Measurements from ENCODE around the gene OSGEP. TPM values are rescaled to one million over a fixed set of nuclear protein-coding genes. Genes with fewer than 3 reads are reported as not detected.

OSGEP gene
- total RNA-seq, 2 experiments from 2014 or later = 54.0 to 55.4 TPM

GRCh38 chr14:20440465-20440864, 14.1 kb downstream of the OSGEP start:
- ChIA-PET CTCF (no interaction called here), POLR2A (interaction anchor here (0.6 kb wide), 1 partner anchor 98 kb away, joined by 3 read pairs; no protein-coding TSS in a partner anchor)

DNA sequence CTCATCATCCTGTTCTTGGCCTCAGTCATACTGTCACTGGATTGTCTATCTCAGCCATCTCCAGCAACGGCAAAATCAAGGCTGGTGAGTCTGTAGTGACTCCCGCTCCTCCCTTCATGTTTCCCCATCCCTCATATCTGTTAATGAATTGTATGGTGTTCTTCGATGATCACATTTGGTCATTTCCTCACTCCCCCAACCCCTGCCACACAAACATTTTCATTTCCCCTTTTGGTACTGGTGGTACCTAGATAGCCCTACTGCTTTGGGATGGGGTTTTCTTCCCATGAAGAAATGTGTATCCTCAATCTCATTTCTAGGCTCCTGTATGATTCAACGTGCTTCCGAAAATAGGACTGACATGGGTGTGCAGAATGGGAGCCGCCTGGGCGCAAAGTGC, 15.9 kb downstream of the OSGEP start:
- ChIA-PET POLR2A (no interaction called here), CTCF (no interaction called here)

DNA sequence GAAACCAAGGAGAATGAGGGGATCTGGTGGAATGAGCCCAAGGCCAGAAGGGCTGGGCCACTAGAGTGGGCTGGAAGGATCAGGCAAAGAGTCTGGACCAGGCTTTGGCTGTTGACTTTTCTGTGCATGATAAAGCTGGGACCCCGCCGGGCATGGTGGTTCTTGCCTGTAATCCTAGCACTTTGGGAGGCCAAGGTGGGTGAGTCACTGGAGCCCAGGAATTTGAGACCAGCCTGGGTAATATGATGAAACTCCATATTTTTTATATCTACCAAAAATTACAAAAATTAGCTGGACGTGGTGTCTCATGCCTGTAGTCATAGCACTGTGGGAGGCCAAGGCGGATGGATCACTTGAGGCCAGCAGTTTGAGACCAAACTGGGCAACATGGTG, 18.3 kb downstream of the OSGEP start:
- POLR2A ChIA-PET = no interaction called here
- CTCF ChIA-PET = no interaction called here

DNA sequence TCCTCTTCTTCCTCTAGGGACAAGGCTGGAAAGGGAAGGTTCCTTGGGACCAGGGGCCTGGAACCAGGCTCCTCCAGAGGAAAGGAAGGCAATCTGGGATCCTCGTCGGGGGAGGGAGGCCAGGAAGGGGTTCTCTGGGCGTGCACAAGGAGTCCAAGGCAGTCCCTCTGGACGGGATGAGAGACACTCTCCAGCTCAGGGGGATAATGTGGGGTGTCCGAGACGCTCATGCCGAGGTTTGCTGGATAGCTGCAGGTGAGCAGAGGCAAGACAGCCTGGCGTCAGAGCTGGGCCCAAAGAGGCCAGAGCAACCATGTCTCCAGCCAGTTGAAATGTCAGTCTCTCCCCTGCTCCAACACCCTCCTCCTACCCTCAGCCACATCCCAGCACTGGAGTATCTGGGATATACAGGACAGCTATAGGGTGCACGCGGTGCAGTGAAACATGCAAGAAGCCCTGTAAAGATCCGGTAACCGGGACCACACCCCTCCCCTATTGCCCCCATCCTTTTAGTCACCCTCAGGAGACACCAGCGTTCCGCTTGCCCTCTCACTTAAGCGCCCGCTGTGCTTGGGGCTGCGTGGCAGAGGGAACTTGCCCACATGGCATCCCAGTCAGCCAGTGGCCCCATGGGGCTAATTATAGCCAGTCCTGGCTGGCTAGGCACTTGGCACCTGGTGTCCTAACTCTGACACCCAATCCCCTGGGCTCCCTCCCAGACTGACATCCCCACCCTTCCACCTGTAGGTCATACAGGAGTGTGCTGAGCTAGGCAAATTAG, 18.8 kb downstream of the OSGEP start, which contains the start of gene KLHL33:
Gene KLHL33 (minus strand): TSS at position 585 of the 781 bp plus-strand sequence. CDS start 355 bp downstream, at position 230.
- ChIA-PET POLR2A (no interaction called here), CTCF (no interaction called here)

- ChIA-PET POLR2A (no interaction called here), CTCF (interaction anchor here (1.1 kb wide), 1 partner anchor 19 kb away, joined by 3 read pairs; no protein-coding TSS in a partner anchor)
Observed at GRCh38 chr14:20434701-20435581, 19.7 kb downstream of the OSGEP start.

- ChIA-PET POLR2A (no interaction called here), CTCF (interaction anchor here (1.5 kb wide), 1 partner anchor 102 kb away, joined by 3 read pairs; no protein-coding TSS in a partner anchor)
Observed at GRCh38 chr14:20429801-20430669, 24.6 kb downstream of the OSGEP start.

DNA sequence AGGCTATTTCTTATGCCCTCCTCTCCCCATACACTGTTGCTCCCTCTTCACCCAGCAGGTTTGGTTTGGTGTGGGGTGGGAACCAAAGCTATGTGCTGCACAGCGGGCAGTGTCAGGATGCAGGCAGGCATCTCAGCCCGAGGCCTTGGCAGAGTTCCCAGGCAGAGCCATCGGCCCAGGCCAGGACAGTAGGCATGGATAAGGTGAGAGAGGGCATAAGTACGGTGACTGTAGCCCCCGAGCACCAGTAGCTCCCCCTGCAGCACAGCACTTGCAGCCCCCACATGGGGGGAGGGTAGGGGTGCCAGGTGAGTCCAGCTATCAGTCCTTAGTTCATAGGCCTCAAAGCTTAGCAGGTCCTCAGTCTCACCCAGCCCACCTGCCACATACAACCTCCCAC, 25.8 kb downstream of the OSGEP start:
- ChIA-PET POLR2A (interaction anchor here (0.8 kb wide), 1 partner anchor 13 kb away, joined by 3 read pairs; no protein-coding TSS in a partner anchor), CTCF (interaction anchor here (1.9 kb wide), 1 partner anchor 13 kb away, joined by 11 read pairs; no protein-coding TSS in a partner anchor)

DNA sequence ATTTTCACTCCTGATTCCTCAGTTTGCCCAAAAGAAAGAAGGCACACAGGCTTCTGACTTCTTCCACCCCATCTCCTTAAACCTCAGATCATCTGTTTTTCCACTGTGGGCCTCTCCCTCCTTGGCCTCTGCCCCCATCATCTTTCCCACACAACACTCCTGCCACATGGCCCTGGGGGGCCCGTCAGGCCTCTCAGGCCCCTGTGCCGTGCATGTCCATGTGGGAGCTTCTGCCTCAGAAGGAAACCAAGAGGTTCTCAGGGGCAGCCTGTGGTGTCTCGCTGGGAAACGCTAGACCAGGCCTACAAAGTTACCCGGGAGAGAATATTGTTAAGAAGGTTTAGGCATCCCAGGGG, 26.6 kb downstream of the OSGEP start:
- POLR2A ChIA-PET = interaction anchor here (1.1 kb wide), 1 partner anchor 27 kb away, joined by 3 read pairs; the partner anchor contains the start of genes APEX1 and OSGEP
- CTCF ChIA-PET = interaction anchor here (1.9 kb wide), 1 partner anchor 13 kb away, joined by 11 read pairs; no protein-coding TSS in a partner anchor

- CTCF ChIA-PET = interaction anchor here (1.9 kb wide), 1 partner anchor 12 kb away, joined by 11 read pairs; no protein-coding TSS in a partner anchor
Observed at GRCh38 chr14:20427231-20428009, 27.2 kb downstream of the OSGEP start.

GRCh38 chr14:20424851-20425250, 29.8 kb downstream of the OSGEP start:
- POLR2A ChIA-PET = no interaction called here
- CTCF ChIA-PET = interaction anchor here (2.1 kb wide), 1 partner anchor 9 kb away, joined by 9 read pairs; no protein-coding TSS in a partner anchor

More at GRCh38 chr14:20427231-20428009, 27.2 kb downstream of the OSGEP start:
- POLR2A ChIA-PET = interaction anchor here (1.1 kb wide), 1 partner anchor 28 kb away, joined by 3 read pairs; the partner anchor contains the start of genes APEX1 and OSGEP

DNA sequence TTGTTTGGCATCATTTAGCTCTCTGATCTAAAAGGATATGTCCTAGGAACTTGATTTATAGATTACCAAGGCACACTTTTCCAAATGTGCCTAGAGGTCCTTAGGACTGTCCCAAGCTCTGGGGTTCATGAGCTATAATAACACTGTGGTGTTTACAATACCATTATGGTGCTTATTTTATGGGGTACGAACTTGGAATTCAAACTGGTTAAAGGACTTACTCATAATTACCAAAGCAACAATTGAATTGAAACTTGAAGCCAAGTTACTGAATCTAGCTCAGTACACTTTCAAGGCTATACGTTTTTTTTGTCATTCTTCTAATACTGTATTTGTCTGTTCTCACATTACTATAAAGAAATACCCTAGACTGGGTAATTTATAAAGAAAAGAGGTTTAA, 31.7 kb downstream of the OSGEP start:
- ChIA-PET CTCF (interaction anchor here (0.6 to 1.1 kb wide), 2 partner anchors 66 to 124 kb away, joined by 3 read pairs; no protein-coding TSS in a partner anchor), POLR2A (no interaction called here)

- CTCF ChIA-PET = no interaction called here
- POLR2A ChIA-PET = no interaction called here
Observed at GRCh38 chr14:20421267-20421666, 33.3 kb downstream of the OSGEP start.

- ChIA-PET POLR2A (interaction anchor here (0.5 kb wide), 1 partner anchor 77 kb away, joined by 5 read pairs; no protein-coding TSS in a partner anchor), CTCF (interaction anchor here (1.1 kb wide), 1 partner anchor 191 kb away, joined by 3 read pairs; no protein-coding TSS in a partner anchor)
Observed at GRCh38 chr14:20419419-20419818, 35.2 kb downstream of the OSGEP start.

DNA sequence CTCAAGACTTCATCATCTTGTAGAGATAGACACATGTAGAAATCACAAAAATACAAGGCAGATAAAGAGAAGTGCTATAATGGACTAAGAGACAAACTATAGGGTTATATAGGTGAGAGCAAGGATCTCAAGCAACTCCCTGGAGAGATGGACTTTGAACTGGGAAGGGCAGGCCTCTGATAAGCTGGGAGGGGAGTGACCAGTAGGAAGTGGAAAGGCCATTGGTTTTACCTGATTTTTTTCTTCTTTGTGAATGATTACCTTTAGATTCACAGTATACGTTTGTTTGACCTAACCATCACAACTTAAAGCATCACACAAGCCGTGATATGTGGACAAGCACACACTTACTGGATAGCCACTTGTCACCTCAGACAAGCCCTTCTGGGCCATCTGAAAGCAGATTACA, 36.1 kb downstream of the OSGEP start:
- ChIA-PET POLR2A (no interaction called here), CTCF (no interaction called here)

DNA sequence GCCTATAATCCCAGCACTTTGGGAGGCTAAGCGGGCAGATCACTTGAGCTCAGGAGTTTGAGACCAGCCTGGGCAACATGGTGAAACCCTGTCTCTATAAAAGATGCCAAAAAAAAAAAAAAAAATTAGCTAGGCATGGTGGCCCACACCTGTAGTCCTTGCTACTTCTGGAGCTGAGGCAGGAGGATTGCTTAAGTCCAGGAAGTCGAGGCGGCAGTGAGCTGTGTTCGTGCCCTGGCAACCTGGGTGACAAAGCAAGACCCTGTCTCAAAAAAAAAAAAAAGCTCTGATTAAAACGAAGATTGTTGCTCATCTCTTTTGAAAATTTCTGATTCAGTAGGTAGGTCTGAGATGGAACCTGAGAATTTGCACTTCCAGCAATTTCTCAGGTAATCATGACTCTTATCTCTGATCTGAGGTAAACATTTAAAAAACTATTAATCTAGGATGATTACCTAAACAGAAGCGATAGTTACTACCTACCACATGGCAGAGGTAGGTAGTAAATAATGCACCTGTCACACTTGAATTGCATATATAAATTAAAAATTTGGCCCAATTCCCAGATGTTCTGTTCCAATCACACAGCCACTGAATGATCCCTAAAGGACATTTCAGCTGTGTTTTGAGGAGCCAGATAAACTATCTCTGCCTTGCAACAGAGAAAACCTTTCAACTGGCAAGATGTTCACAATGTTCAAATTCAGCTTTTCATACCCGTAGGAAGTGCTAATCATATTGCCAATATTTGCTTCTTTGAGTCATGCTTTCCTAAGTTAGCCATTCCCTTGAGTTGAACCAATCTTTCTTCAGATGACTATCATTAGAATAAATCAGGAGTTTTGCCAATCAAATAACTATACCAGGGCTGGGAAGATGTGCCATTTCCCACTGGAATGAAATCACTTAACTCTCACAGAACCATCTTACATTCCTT, 37.1 kb downstream of the OSGEP start:
- POLR2A ChIA-PET = no interaction called here
- CTCF ChIA-PET = interaction anchor here (0.6 to 0.7 kb wide), 3 partner anchors 15 to 686 kb away, joined by 3 read pairs; no protein-coding TSS in a partner anchor

DNA sequence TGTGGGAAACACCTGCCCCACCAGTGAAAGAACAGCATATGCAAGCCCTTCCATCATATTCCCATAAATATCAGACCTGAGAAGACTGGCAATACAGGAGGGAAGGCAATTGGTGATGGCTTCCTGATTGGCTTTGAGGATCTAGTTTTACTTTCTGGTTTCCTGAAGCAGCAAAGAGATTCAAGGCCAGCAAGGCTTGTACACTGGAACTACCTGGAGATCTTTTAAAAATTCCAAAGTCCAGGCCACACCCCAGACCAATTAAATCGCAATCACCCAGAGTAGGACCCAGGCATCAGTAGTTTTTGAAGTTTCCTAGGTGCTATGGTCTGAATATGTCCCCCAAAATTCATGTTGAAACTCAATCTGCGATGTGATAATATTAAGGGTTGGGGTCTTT, 38.4 kb downstream of the OSGEP start:
- CTCF ChIA-PET = interaction anchor here (1.0 to 2.8 kb wide), 13 partner anchors 9 to 194 kb away, joined by 3 to 21 read pairs (median 4); partner anchors contain the start of genes APEX1 and PIP4P1
- POLR2A ChIA-PET = interaction anchor here (0.5 to 1.1 kb wide), 2 partner anchors 13 to 39 kb away, joined by 3 to 4 read pairs; partner anchors contain the start of gene APEX1
